Prostate gland (tissue), 2 donors: ENCODE results near the gene CREB5.

Source experiments
- CTCF ChIP-seq, 4 experiments: fragments of 200-600 bp in 2 of 4; fragments of 450-650 bp in 2 of 4; sonication (generic) in 2 of 4; IDR thresholded peaks; 1 replicate in 3 of 4; 2 replicates in 1 of 4; pipeline ENCODE4 v1.5.1; 2016 to 2019; ENCODE audit warnings: antibody characterized with exemption in 4 of 4, mild to moderate bottlenecking in 2 of 4, moderate library complexity in 2 of 4
- POLR2A ChIP-seq: fragments of 450-650 bp; IDR thresholded peaks from one replicate; pipeline ENCODE4 v1.6.1; 2016; ENCODE audit warnings: antibody characterized with exemption, mild to moderate bottlenecking

- TF ChIP-seq POLR2A (no peak), CTCF (IDR thresholded peaks at IDR 0.05) (no peak)
These were observed 361.3 kb downstream of the CREB5 start for GRCh38 chr7:28773423-28774145.
